Lower leg skin (tissue), 3 donors: ENCODE data around the gene TMPRSS13.

Experiments
- POLR2A ChIP-seq, 2 donors: fragments of 450-650 bp; IDR thresholded peaks; one replicate each; pipeline ENCODE4 v1.6.1; 2016 to 2017; ENCODE audit warnings: antibody characterized with exemption in 2 of 2, mild to moderate bottlenecking in 1 of 2, moderate library complexity in 1 of 2
- TF ChIP-seq, protein P1 (sequence below), 3 donors: fragments of 450-650 bp; IDR thresholded peaks; one replicate each; pipeline ENCODE4 v1.5.1; 2016; ENCODE audit warnings: antibody characterized with exemption in 3 of 3, mild to moderate bottlenecking in 3 of 3, moderate library complexity in 2 of 3

DNA sequence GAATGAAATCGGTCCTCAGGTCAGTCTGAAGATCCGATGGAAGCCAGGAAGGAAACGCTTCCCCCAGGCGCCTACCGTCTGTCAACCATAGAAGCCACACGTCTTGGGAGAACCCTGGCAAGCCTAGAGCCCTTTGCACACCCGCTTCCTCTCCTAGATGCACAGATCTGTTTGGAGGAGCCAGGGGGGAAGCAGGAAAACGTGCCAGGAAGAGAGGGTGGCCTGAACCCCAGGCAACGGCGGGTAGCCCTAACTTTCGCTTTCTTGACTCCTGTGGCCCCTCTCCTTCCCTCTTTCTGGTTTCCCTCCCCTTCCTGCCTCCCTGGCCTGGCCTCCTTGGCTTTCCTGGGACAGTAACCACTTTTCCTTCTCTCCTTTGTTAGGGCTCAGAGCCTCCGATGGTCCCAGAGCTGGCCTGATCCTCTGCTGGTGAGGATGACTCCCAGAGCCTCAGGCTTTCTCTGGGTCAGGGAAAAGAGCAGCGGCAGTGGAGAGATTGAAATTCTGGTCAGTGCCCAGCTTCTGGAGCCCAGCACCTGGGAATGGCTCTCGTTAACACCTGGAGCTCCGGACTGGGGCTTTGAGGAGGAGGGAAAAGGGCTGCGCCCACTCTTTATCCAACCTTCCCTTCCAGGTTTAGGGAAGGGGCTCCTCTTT is 54.8 kb downstream of the TMPRSS13 start:
- TF ChIP-seq, protein P1, sequence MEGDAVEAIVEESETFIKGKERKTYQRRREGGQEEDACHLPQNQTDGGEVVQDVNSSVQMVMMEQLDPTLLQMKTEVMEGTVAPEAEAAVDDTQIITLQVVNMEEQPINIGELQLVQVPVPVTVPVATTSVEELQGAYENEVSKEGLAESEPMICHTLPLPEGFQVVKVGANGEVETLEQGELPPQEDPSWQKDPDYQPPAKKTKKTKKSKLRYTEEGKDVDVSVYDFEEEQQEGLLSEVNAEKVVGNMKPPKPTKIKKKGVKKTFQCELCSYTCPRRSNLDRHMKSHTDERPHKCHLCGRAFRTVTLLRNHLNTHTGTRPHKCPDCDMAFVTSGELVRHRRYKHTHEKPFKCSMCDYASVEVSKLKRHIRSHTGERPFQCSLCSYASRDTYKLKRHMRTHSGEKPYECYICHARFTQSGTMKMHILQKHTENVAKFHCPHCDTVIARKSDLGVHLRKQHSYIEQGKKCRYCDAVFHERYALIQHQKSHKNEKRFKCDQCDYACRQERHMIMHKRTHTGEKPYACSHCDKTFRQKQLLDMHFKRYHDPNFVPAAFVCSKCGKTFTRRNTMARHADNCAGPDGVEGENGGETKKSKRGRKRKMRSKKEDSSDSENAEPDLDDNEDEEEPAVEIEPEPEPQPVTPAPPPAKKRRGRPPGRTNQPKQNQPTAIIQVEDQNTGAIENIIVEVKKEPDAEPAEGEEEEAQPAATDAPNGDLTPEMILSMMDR (IDR thresholded peaks at IDR 0.05): no peak
- TF ChIP-seq POLR2A (IDR thresholded peaks at IDR 0.05): no peak
